ENCODE results near the gene NCOA1. TPM values are rescaled to one million over a fixed set of nuclear protein-coding genes. Genes with fewer than 3 reads are reported as not detected.

The NCOA1 gene
- total and polyA plus RNA-seq, 10 of the 15 experiments (the other 5 are each of a cell fraction or from before 2014, with no cell fraction given), result 1.8 to 35.6 (median 6.1) TPM

GRCh38 chr2:24586955-24587354 lies 95.9 kb downstream of the NCOA1 start:
- 0% methylated on average over 3 of the region's 3 CpGs for WGBS (ENCODE audit: insufficient coverage, insufficient replicate concordance, low lambda C conversion rate, missing lambda C conversion rate)
- ATAC-seq, result peak; percentile 96
- in situ Hi-C loops (cut with MboI), result no loop called here
- TF ChIP-seq SKIL (IDR thresholded peaks at IDR 0.05; ENCODE audit: low read depth, poor library complexity, severe bottlenecking) (peak; percentile 14), RFX5 (IDR thresholded peaks at IDR 0.05; ENCODE audit: low read depth, low read length) (no peak), GATAD2B (conservative IDR thresholded peaks at IDR 0.05; ENCODE audit: low read depth) (no peak), RB1 (IDR thresholded peaks at IDR 0.05; ENCODE audit: borderline replicate concordance) (no peak), ZBED1 (IDR thresholded peaks at IDR 0.05; ENCODE audit: borderline replicate concordance) (no peak), RAD21 (IDR thresholded peaks at IDR 0.05; ENCODE audit: insufficient read depth, low read depth, low read length) (no peak), HCFC1 (IDR thresholded peaks at IDR 0.05; ENCODE audit: low read length) (no peak), IRF4 (IDR thresholded peaks at IDR 0.05; ENCODE audit: low read depth, low read length) (0 out of 2 replicates have a peak, but pooled peaks have one; percentile 34), MLLT1 (IDR thresholded peaks at IDR 0.05) (peak; percentile 41; the same call in 1 of the 2 replicates), CHD1 (IDR thresholded peaks at IDR 0.05; ENCODE audit: low read depth, low read length) (no peak), NFXL1 (IDR thresholded peaks at IDR 0.05; ENCODE audit: borderline replicate concordance) (no peak), ATF7 (IDR thresholded peaks at IDR 0.05; ENCODE audit: low read depth) (no peak), PAX5 (IDR thresholded peaks at IDR 0.05; ENCODE audit: borderline replicate concordance, low read depth, low read length) (peak; percentile 70; the same call in 1 of the 2 replicates), STAT1 (conservative IDR thresholded peaks at IDR 0.05) (no peak), YY1 (IDR thresholded peaks at IDR 0.05; ENCODE audit: low read depth, low read length) (no peak), TBL1XR1 (IDR thresholded peaks at IDR 0.05; ENCODE audit: low read depth, low read length) (peak; percentile 84; the same call in 1 of the 2 replicates), USF2 (IDR thresholded peaks at IDR 0.05; ENCODE audit: borderline replicate concordance, low read depth, low read length) (no peak), FOXM1 (IDR thresholded peaks at IDR 0.05; ENCODE audit: low read depth, low read length) (peak; percentile 45; the same call in 1 of the 2 replicates)
- TF ChIP-seq, protein P1, sequence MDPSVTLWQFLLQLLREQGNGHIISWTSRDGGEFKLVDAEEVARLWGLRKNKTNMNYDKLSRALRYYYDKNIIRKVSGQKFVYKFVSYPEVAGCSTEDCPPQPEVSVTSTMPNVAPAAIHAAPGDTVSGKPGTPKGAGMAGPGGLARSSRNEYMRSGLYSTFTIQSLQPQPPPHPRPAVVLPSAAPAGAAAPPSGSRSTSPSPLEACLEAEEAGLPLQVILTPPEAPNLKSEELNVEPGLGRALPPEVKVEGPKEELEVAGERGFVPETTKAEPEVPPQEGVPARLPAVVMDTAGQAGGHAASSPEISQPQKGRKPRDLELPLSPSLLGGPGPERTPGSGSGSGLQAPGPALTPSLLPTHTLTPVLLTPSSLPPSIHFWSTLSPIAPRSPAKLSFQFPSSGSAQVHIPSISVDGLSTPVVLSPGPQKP (IDR thresholded peaks at IDR 0.05; ENCODE audit: low read depth, low read length), result no peak

More at GRCh38 chr2:24586955-24587354, 95.9 kb downstream of the NCOA1 start:
- SMC1A ChIA-PET (ENCODE audit: uncharacterized antibody, unreplicated experiment), result interaction anchor here (0.7 to 4.4 kb wide), 12 partner anchors 11 to 136 kb away, joined by 3 to 45 read pairs (median 4); no protein-coding TSS in a partner anchor
- H3K4me3 ChIP-seq, result peak overlapping the region; percentile 4; the same call in 1 of the 2 replicates
- TSS peak; percentile 8 for BruUV-seq (replicated peaks)
- peak; percentile 66 for DNase-seq (ENCODE audit: low read depth, low spot score)
- H3K4me1 ChIP-seq (ENCODE audit: control insufficient read depth, insufficient read depth, low read length), result peaks cover 15% of the 10 kb centered on the region
- H4K20me1 ChIP-seq (ENCODE audit: control insufficient read depth, insufficient read depth), result no peaks in the 10 kb centered on the region
- intact Hi-C loops (cut with micrococcal nuclease; ENCODE audit: unreplicated experiment), result no loop called here
- no peaks in the 10 kb centered on the region for H3K27me3 ChIP-seq (replicated peaks in 1 of 2; ENCODE audit: control insufficient read depth in 2 of 2, insufficient read depth in 2 of 2, low read length in 1 of 2)
- H3K4me2 ChIP-seq (ENCODE audit: control insufficient read depth, insufficient read depth), result peak overlapping the region; percentile 89
- peak; percentile 88 for FAIRE-seq
- H3K36me3 ChIP-seq (ENCODE audit: control insufficient read depth in 2 of 2, insufficient read depth in 2 of 2, low read length in 1 of 2), result no peaks in the 10 kb centered on the region; a peak in 1 of 4 replicates
- RAD21 ChIA-PET (ENCODE audit: unreplicated experiment), result interaction anchor here (0.6 to 3.8 kb wide), 8 partner anchors 9 to 1448 kb away, joined by 3 to 26 read pairs (median 4); no protein-coding TSS in a partner anchor
- CTCF ChIA-PET, result interaction anchor here (0.6 to 1.6 kb wide), 5 partner anchors 10 to 223 kb away, joined by 3 to 5 read pairs (median 3); no protein-coding TSS in a partner anchor
- POLR2A ChIA-PET, result interaction anchor here (0.6 to 3.1 kb wide), 10 partner anchors 10 to 323 kb away, joined by 3 to 13 read pairs (median 4); partner anchors contain the start of genes CENPO and PTRHD1
- H3K9me3 ChIP-seq (replicated peaks; ENCODE audit: control insufficient read depth, insufficient read depth, low read length), result peaks cover 4% of the 10 kb centered on the region; the same call in 2 of the 3 replicates
- H3K27ac ChIP-seq (ENCODE audit: control insufficient read depth, insufficient read depth), result peak overlapping the region; percentile 71
- H3K9ac ChIP-seq (ENCODE audit: control insufficient read depth, insufficient read depth, low read length), result peak overlapping the region; percentile 53; the same call in 1 of the 2 replicates
- peaks cover 4% of the 10 kb centered on the region for H3K79me2 ChIP-seq (ENCODE audit: control insufficient read depth, insufficient read depth, low read length)
- H2AFZ ChIP-seq (ENCODE audit: control insufficient read depth, low read depth, low read length), result no peak overlapping the region

Measured in GM12878 (cell line).